Fibroblast of lung (primary cell): Measurements from ENCODE around the gene KRT20.

Experiments
- CTCF ChIP-seq, 2 donors: IDR thresholded peaks in 1 of 2; conservative IDR thresholded peaks in 1 of 2; 1 replicate in 1 of 2; 2 replicates in 1 of 2; pipeline ENCODE4 v1.5.1; 2011 to 2012; ENCODE audit warnings: low read length in 2 of 2, control low read depth in 1 of 2, inconsistent platforms in 1 of 2, low read depth in 1 of 2, mild to moderate bottlenecking in 1 of 2
- EZH2 ChIP-seq: IDR thresholded peaks from 2 replicates; pipeline ENCODE4 v1.5.1; 2012; ENCODE audit warnings: low read length, control low read depth, mild to moderate bottlenecking; ENCODE audit errors: missing control alignments

GRCh38 chr17:40901981-40902474, 17.0 kb upstream of the KRT20 start:
- TF ChIP-seq CTCF (conservative IDR thresholded peaks at IDR 0.05 in 1 of 2, IDR thresholded peaks at IDR 0.05 in 1 of 2; ENCODE audit: low read depth in 1 of 2, low read length in 2 of 2), result no peak
- no peak for TF ChIP-seq EZH2
